Sigmoid colon (tissue), 7 donors: Measurements from ENCODE around the gene MICOS13. TPM values are rescaled to one million over a fixed set of nuclear protein-coding genes. Genes with fewer than 3 reads are reported as not detected.

Experiments used
- DNase-seq: peaks from one replicate; pipeline ENCODE4 v3.0.0-alpha.2; 2019
- H3K27ac ChIP-seq, 4 donors: fragments of 200-600 bp; sonication (generic); one replicate each; pipeline ENCODE4 v1.5.1; 2016 to 2019; ENCODE audit warnings: mild to moderate bottlenecking in 1 of 4
- H3K27me3 ChIP-seq, 3 donors: fragments of 200-600 bp; sonication (generic); one replicate each; pipeline ENCODE4 v1.5.1; 2019; ENCODE audit warnings: mild to moderate bottlenecking in 1 of 3
- H3K36me3 ChIP-seq, 4 donors: fragments of 200-600 bp; sonication (generic); one replicate each; pipeline ENCODE4 v1.5.1; 2016 to 2019
- H3K4me1 ChIP-seq, 4 donors: fragments of 200-600 bp; sonication (generic); one replicate each; pipeline ENCODE4 v1.5.1; 2017 to 2019
- H3K4me3 ChIP-seq, 4 donors: fragments of 200-600 bp; sonication (generic); one replicate each; pipeline ENCODE4 v1.5.1; 2017 to 2019; ENCODE audit warnings: mild to moderate bottlenecking in 2 of 4, moderate library complexity in 1 of 4
- H3K9me3 ChIP-seq, 4 donors: fragments of 200-600 bp in 3 of 4; sonication (generic) in 3 of 4; one replicate each; pipeline versions ENCODE4 v1.5.1 to v1.6.1; 2013 to 2019
- CTCF ChIP-seq, 4 experiments: fragments of 450-650 bp in 3 of 4; fragments of 200-600 bp in 1 of 4; IDR thresholded peaks; one replicate each; pipeline ENCODE4 v1.5.1; 2016 to 2019; ENCODE audit warnings: antibody characterized with exemption in 4 of 4, mild to moderate bottlenecking in 3 of 4, moderate library complexity in 2 of 4
- EP300 ChIP-seq, 4 donors: sonication (generic); formaldehyde crosslinking; IDR thresholded peaks; one replicate each; pipeline ENCODE4 v1.6.1; 2017; ENCODE audit warnings: antibody characterized with exemption in 4 of 4
- POLR2A ChIP-seq, 2 donors: fragments of 450-650 bp; IDR thresholded peaks; one replicate each; pipeline ENCODE4 v1.6.1; 2016; ENCODE audit warnings: antibody characterized with exemption in 2 of 2, mild to moderate bottlenecking in 2 of 2, moderate library complexity in 2 of 2
- POLR2AphosphoS5 ChIP-seq, 4 donors: sonication (generic); formaldehyde crosslinking; IDR thresholded peaks; one replicate each; pipeline ENCODE4 v1.6.1; 2017; ENCODE audit warnings: antibody characterized with exemption in 4 of 4
- WGBS, 2 donors: extraction: QIAGEN DNeasy Blood & Tissue Kit; methylation state at CpG; one replicate each; pipeline ENCODE4 v1.1.7; 2013; 5-methylcytosine and 5-hydroxymethylcytosine counted together
- intact Hi-C: fragments of 100-400 bp; cut with DNase I; formaldehyde crosslinking; loops from one replicate; pipeline ENCODE4 v1.15.1; 2023
- polyA plus RNA-seq, 3 donors: library from polyadenylated mRNA; stranded (reverse); fragments of 200-250 nt; gene quantifications; one replicate each; pipeline ENCODE4 v1.2.3, GENCODE V29; 2013
- total RNA-seq, 4 donors: library from RNA; depleted of rRNA; stranded (reverse); fragments of >200 nt; gene quantifications; one replicate each; pipeline ENCODE4 v1.1.0, GENCODE V29; 2016
- donor health status: healthy with polysubstance abuse.
- donor health status: Bipolar disorder and iron deficiency.
- donor health status: healthy.

Gene MICOS13
- total and polyA plus RNA-seq, 7 donors = 39.6 to 160 (median 87.8) TPM

- peaks cover under 1 to 33% (median 8%) of the 10 kb centered on the region in 4 donors for H3K36me3 ChIP-seq
- H3K4me3 ChIP-seq = no peak overlapping the region
- intact Hi-C loops = no loop called here
- no peak for TF ChIP-seq POLR2AphosphoS5 (IDR thresholded peaks at IDR 0.05)
- TF ChIP-seq CTCF (IDR thresholded peaks at IDR 0.05) = no peak
- TF ChIP-seq POLR2A (IDR thresholded peaks at IDR 0.05) = no peak
- TF ChIP-seq EP300 (IDR thresholded peaks at IDR 0.05) = no peak
- WGBS, 2 donors = 74 to 78% methylated on average over 4 of the region's 4 CpGs
- H3K9me3 ChIP-seq = no peaks in the 10 kb centered on the region
- H3K27me3 ChIP-seq = no peaks in the 10 kb centered on the region
- peaks cover 0 to 92% (median 76%) of the 10 kb centered on the region in 4 donors for H3K4me1 ChIP-seq
- DNase-seq = no peak
- H3K27ac ChIP-seq = peak overlapping the region in 3 of 4 donors; percentile 2 to 49 (median 12)
These were observed 48.1 kb downstream of the MICOS13 start for GRCh38 chr19:5632241-5632612.

- Histone ChIP-seq H3K27ac (peak overlapping the region; percentile 29 to 57 (median 41)), H3K36me3 (peaks cover 5 to 38% (median 14%) of the 10 kb centered on the region in 4 donors), H3K27me3 (no peaks in the 10 kb centered on the region), H3K9me3 (no peaks in the 10 kb centered on the region), H3K4me1 (peaks cover 0 to 96% (median 81%) of the 10 kb centered on the region in 4 donors), H3K4me3 (no peak overlapping the region)
- intact Hi-C loops = no loop called here
- WGBS, 2 donors = 83 to 86% methylated on average over 9 of the region's 9 CpGs
- no peak for DNase-seq
- no peak for TF ChIP-seq EP300 (IDR thresholded peaks at IDR 0.05)
- TF ChIP-seq POLR2AphosphoS5 (IDR thresholded peaks at IDR 0.05) = no peak
- TF ChIP-seq POLR2A (IDR thresholded peaks at IDR 0.05) = no peak
- no peak for TF ChIP-seq CTCF (IDR thresholded peaks at IDR 0.05)
These were observed 48.6 kb downstream of the MICOS13 start for GRCh38 chr19:5631567-5632240.

- Histone ChIP-seq H3K4me1 (peaks cover 0 to 98% (median 95%) of the 10 kb centered on the region in 4 donors), H3K27ac (peak overlapping the region in 3 of 4 donors; percentile 17 to 54 (median 46)), H3K9me3 (no peaks in the 10 kb centered on the region), H3K27me3 (no peaks in the 10 kb centered on the region), H3K36me3 (peaks cover 6 to 52% (median 22%) of the 10 kb centered on the region in 4 donors), H3K4me3 (no peak overlapping the region)
- no peak for TF ChIP-seq CTCF (IDR thresholded peaks at IDR 0.05)
- TF ChIP-seq EP300 (IDR thresholded peaks at IDR 0.05) = no peak
- TF ChIP-seq POLR2A (IDR thresholded peaks at IDR 0.05) = no peak
- TF ChIP-seq POLR2AphosphoS5 (IDR thresholded peaks at IDR 0.05) = no peak
- intact Hi-C loops = no loop called here
- 63 to 81% methylated on average over 9 of the region's 9 CpGs for WGBS, 2 donors
- DNase-seq = no peak
These were observed 51.3 kb downstream of the MICOS13 start for GRCh38 chr19:5628919-5629481.

GRCh38 chr19:5628461-5628860 lies 51.9 kb downstream of the MICOS13 start:
- H3K27me3 ChIP-seq = no peaks in the 10 kb centered on the region
- peak overlapping the region in 3 of 4 donors; percentile 17 to 54 (median 46) for H3K27ac ChIP-seq
- intact Hi-C loops = no loop called here
- WGBS, 2 donors = 83 to 87% methylated on average over 1 of the region's 1 CpG
- no peak for DNase-seq
- H3K36me3 ChIP-seq = peaks cover 6 to 52% (median 22%) of the 10 kb centered on the region in 4 donors
- no peaks in the 10 kb centered on the region for H3K9me3 ChIP-seq
- TF ChIP-seq POLR2A (IDR thresholded peaks at IDR 0.05) (no peak), EP300 (IDR thresholded peaks at IDR 0.05) (no peak), CTCF (IDR thresholded peaks at IDR 0.05) (no peak), POLR2AphosphoS5 (IDR thresholded peaks at IDR 0.05) (no peak)
- no peak overlapping the region for H3K4me3 ChIP-seq
- peaks cover 0 to 92% (median 91%) of the 10 kb centered on the region in 4 donors for H3K4me1 ChIP-seq

Other genes with a start within 250 kb of the MICOS13 start
- gene ZNRF4, start 225.1 kb downstream of the MICOS13 start, total RNA-seq = not detected
- gene ZNRF4, start 225.1 kb downstream of the MICOS13 start, polyA plus RNA-seq = not detected
- gene TINCR, start 112.6 kb downstream of the MICOS13 start, total RNA-seq = under 1 TPM in 3 of 4 donors, not detected in 1; 0.33 to 0.55 (median 0.41) TPM
- 10 to 100 TPM in 2 of 3 donors, 1 to 10 TPM in 1; 2.8 to 27.5 (median 12.0) TPM for gene TINCR, start 112.6 kb downstream of the MICOS13 start, polyA plus RNA-seq
- 10 to 100 TPM; 22.8 to 80.0 (median 38.1) TPM for gene SAFB2, start 57.7 kb downstream of the MICOS13 start, total RNA-seq
- 10 to 100 TPM; 22.2 to 58.8 (median 24.3) TPM for gene SAFB2, start 57.7 kb downstream of the MICOS13 start, polyA plus RNA-seq
- gene SAFB, start 57.4 kb downstream of the MICOS13 start, total RNA-seq = 10 to 100 TPM; 48.9 to 75.9 (median 60.4) TPM
- gene SAFB, start 57.4 kb downstream of the MICOS13 start, polyA plus RNA-seq = 10 to 100 TPM; 25.7 to 64.1 (median 30.6) TPM
- gene HSD11B1L, start 511 bp upstream of the MICOS13 start, total RNA-seq = 10 to 100 TPM; 19.9 to 37.1 (median 23.3) TPM
- gene HSD11B1L, start 511 bp upstream of the MICOS13 start, polyA plus RNA-seq = 1 to 10 TPM; 4.2 to 8.4 (median 6.3) TPM
- gene RPL36, start 9.8 kb upstream of the MICOS13 start, total RNA-seq = 1,000 to 10,000 TPM in 2 of 4 donors, 100 to 1,000 TPM in 2; 593 to 1,408 (median 902) TPM
- gene RPL36, start 9.8 kb upstream of the MICOS13 start, polyA plus RNA-seq = 1,000 to 10,000 TPM; 1,490 to 2,228 (median 1,816) TPM
- gene LONP1, start 39.6 kb upstream of the MICOS13 start, total RNA-seq = 10 to 100 TPM; 30.5 to 48.5 (median 36.6) TPM
- 10 to 100 TPM; 24.0 to 62.6 (median 29.1) TPM for gene LONP1, start 39.6 kb upstream of the MICOS13 start, polyA plus RNA-seq
- gene CATSPERD, start 40.1 kb upstream of the MICOS13 start, total RNA-seq = not detected
- gene CATSPERD, start 40.1 kb upstream of the MICOS13 start, polyA plus RNA-seq = not detected
- gene PRR22, start 104.2 kb upstream of the MICOS13 start, total RNA-seq = 1 to 10 TPM in 1 of 4 donors, under 1 TPM in 1, not detected in 2; 0.71 to 1.1 TPM
- 1 to 10 TPM in 1 of 3 donors, under 1 TPM in 1, not detected in 1; 0.60 to 9.2 TPM for gene PRR22, start 104.2 kb upstream of the MICOS13 start, polyA plus RNA-seq
- 10 to 100 TPM; 26.7 to 37.4 (median 31.7) TPM for gene DUS3L, start 110.6 kb upstream of the MICOS13 start, total RNA-seq
- 10 to 100 TPM in 2 of 3 donors, 1 to 10 TPM in 1; 8.3 to 42.0 (median 15.0) TPM for gene DUS3L, start 110.6 kb upstream of the MICOS13 start, polyA plus RNA-seq
- gene NRTN, start 124.6 kb upstream of the MICOS13 start, total RNA-seq = 10 to 100 TPM in 1 of 4 donors, 1 to 10 TPM in 3; 6.1 to 12.2 (median 6.6) TPM
- gene NRTN, start 124.6 kb upstream of the MICOS13 start, polyA plus RNA-seq = 1 to 10 TPM in 1 of 3 donors, not detected in 2; 1.7 TPM
- gene FUT6, start 159.2 kb upstream of the MICOS13 start, total RNA-seq = not detected
- 10 to 100 TPM; 14.8 to 61.1 (median 21.0) TPM for gene FUT6, start 159.2 kb upstream of the MICOS13 start, polyA plus RNA-seq
- under 1 TPM in 1 of 4 donors, not detected in 3; 0.83 TPM for gene FUT3, start 170.9 kb upstream of the MICOS13 start, total RNA-seq
- gene FUT3, start 170.9 kb upstream of the MICOS13 start, polyA plus RNA-seq = 100 to 1,000 TPM in 1 of 3 donors, 10 to 100 TPM in 2; 24.6 to 168 (median 34.4) TPM
- not detected for gene FUT5, start 190.0 kb upstream of the MICOS13 start, total RNA-seq
- not detected for gene FUT5, start 190.0 kb upstream of the MICOS13 start, polyA plus RNA-seq
- 100 to 1,000 TPM; 242 to 447 (median 353) TPM for gene NDUFA11, start 223.3 kb upstream of the MICOS13 start, total RNA-seq
- gene NDUFA11, start 223.3 kb upstream of the MICOS13 start, polyA plus RNA-seq = 100 to 1,000 TPM; 363 to 450 (median 395) TPM
- 10 to 100 TPM in 1 of 4 donors, 1 to 10 TPM in 3; 6.1 to 14.4 (median 8.1) TPM for gene VMAC, start 224.4 kb upstream of the MICOS13 start, total RNA-seq
- gene VMAC, start 224.4 kb upstream of the MICOS13 start, polyA plus RNA-seq = 1 to 10 TPM; 1.6 to 6.4 (median 2.4) TPM
- gene CAPS, start 233.7 kb upstream of the MICOS13 start, total RNA-seq = 10 to 100 TPM in 2 of 4 donors, 1 to 10 TPM in 2; 4.9 to 18.6 (median 9.7) TPM
- 10 to 100 TPM in 1 of 3 donors, 1 to 10 TPM in 2; 3.6 to 13.7 (median 3.7) TPM for gene CAPS, start 233.7 kb upstream of the MICOS13 start, polyA plus RNA-seq